Activated CD4-positive, alpha-beta T cell treated with anti-CD3 and anti-CD28 coated beads, Interleukin-2, amount 10 ng/mL, durations not matched to agents 7 days and 5 days (primary cell): Measurements from ENCODE around the gene ILF2. TPM values are rescaled to one million over a fixed set of nuclear protein-coding genes. Genes with fewer than 3 reads are reported as not detected.
"Not testable (repeated sequence)": the region's sequence is repeated elsewhere in the genome, so short reads cannot be mapped to it uniquely, and the experiment has no call there.

Source experiments
- CTCF ChIA-PET: fragments of 350-600 bp; sonication (Branson Sonifier 250); formaldehyde crosslinking; loops from one replicate; lab custom pipeline; 2021; ENCODE audit warnings: antibody characterized with exemption; lab: Charles Lee
- POLR2A ChIA-PET: fragments of 350-600 bp; sonication (Branson Sonifier 250); formaldehyde crosslinking; loops from one replicate; lab custom pipeline; 2021; ENCODE audit warnings: antibody characterized with exemption; lab: Charles Lee
- DNase-seq: peaks from one replicate; pipeline ENCODE4 v3.0.0-alpha.2; 2020
- H3K27ac Mint-ChIP-seq: one replicate; pipeline ENCODE4 v1.8.0; 2021; ENCODE audit warnings: mild to moderate bottlenecking, moderate library complexity, mixed read lengths
- H3K27me3 Mint-ChIP-seq: one replicate; pipeline ENCODE4 v1.8.0; 2021; ENCODE audit warnings: mixed read lengths
- H3K36me3 Mint-ChIP-seq: one replicate; pipeline ENCODE4 v1.8.0; 2021; ENCODE audit warnings: low read depth, mixed read lengths
- H3K4me1 Mint-ChIP-seq: one replicate; pipeline ENCODE4 v1.8.0; 2021; ENCODE audit warnings: mixed read lengths
- H3K4me3 Mint-ChIP-seq: one replicate; pipeline ENCODE4 v1.8.0; 2021; ENCODE audit warnings: mild to moderate bottlenecking, moderate library complexity, mixed read lengths
- H3K9me3 Mint-ChIP-seq: one replicate; pipeline ENCODE4 v1.8.0; 2021; ENCODE audit warnings: mixed read lengths
- total RNA-seq, 2 experiments: library from RNA; stranded (reverse); gene quantifications; one replicate each; pipeline ENCODE4 v1.2.3, GENCODE V29; 2021

The ILF2 gene
- total RNA-seq, 2 experiments from 2014 or later, result 192 to 223 TPM

DNA sequence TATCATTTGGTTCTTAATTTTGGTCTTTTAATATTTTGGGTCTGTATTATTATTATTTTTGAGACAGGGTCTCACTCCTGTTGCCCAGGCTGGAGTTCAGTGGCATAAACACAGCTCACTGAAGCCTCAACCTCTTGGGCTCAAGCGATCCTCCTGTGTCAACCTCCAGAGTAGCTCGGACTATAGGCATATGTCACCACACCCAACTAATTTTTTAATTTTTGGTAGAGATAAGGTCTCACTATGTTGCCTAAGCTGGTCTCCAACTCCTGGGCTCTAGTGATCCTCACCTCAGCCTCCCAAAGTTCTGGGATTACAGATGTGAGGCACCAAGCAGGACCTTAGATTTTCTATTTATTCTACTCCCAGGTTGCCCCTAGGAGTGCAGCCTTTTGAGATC lies 2.7 kb upstream of the ILF2 start:
- Mint-ChIP-seq H3K36me3 (peaks cover 17% of the 10 kb centered on the region), H3K4me1 (peaks cover 32% of the 10 kb centered on the region), H3K27me3 (peaks cover 15% of the 10 kb centered on the region), H3K4me3 (no peak overlapping the region), H3K9me3 (no peaks in the 10 kb centered on the region), H3K27ac (peak overlapping the region; percentile 56)
- DNase-seq, result no peak
- CTCF ChIA-PET, result no interaction called here
- POLR2A ChIA-PET, result no interaction called here

DNA sequence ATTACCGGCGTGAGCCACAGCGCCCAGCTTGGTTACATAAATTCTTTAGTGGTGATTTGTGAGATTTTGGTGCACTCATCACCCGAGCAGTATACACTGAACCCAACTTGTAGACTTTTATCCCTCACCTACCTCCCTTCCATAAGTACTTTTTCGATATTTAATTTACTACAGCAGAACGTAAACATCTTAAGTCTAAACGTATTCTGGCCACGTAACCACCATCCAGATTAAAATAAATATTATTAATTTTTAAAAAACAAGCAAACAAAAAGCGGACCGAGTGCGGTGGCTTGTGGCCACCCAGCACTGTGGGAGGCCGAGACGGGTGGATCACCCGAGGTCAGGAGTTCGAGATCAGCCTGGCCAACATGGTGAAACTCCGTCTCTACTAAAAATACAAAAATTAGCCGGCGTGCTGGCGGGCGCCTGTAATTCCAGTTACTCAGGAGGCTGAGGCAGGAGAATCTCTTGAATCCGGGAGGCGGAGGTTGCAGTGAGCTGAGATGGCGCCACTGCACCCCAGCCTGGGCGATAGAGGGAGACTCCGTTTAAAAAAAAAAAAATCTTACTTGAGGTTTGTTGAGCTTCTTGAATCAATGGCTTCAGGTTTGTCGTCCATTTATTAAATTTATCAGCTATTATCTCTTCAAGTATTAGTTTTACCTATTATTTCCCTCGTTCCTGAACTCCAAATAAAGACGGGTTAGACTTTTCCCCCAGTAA lies 998 bp upstream of the ILF2 start:
- not testable (repeated sequence) for H3K4me3 Mint-ChIP-seq, H3K27me3 Mint-ChIP-seq, H3K27ac Mint-ChIP-seq, H3K9me3 Mint-ChIP-seq
- ChIA-PET POLR2A (interaction anchor here (0.6 to 1.7 kb wide), 5 partner anchors 37 to 809 kb away, joined by 3 to 10 read pairs (median 6); partner anchors contain the start of genes CHTOP, JTB and RPS27), CTCF (interaction anchor here (0.6 to 1.8 kb wide), 16 partner anchors 9 to 931 kb away, joined by 3 to 6 read pairs (median 4); partner anchors contain the start of genes CHTOP and SLC27A3)
- Mint-ChIP-seq H3K36me3 (peaks cover 34% of the 10 kb centered on the region), H3K4me1 (peaks cover 32% of the 10 kb centered on the region)
- peak; percentile 49 for DNase-seq

GRCh38 chr1:153670257-153670858 lies 435 bp downstream of the ILF2 start:
- Mint-ChIP-seq H3K4me3 (no peak overlapping the region), H3K27me3 (no peaks in the 10 kb centered on the region), H3K4me1 (peaks cover 34% of the 10 kb centered on the region), H3K27ac (no peak overlapping the region), H3K9me3 (no peaks in the 10 kb centered on the region), H3K36me3 (peaks cover 45% of the 10 kb centered on the region)
- peak; percentile 31 for DNase-seq
- ChIA-PET CTCF (interaction anchor here (0.8 kb wide), 1 partner anchor 37 kb away, joined by 3 read pairs; the partner anchor contains the start of gene CHTOP), POLR2A (no interaction called here)

DNA sequence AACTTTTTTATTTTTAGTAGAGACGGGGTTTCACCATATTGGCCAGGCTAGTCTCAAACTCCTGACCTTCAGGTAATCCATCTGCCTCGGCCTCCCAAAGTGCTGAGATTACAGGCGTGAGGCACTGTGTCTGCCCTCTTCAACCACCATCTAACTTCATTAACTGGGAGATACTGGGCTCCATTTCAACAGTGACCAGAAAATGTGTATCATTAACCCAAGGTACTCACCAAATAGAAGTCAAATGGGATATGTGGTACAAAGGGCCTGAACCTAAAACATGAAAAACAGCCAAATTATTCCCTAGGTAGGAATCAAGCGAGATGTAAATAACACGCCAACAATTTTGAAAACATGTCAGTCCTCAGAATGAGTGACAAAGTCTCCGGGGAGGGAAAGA lies 1.2 kb downstream of the ILF2 start:
- H3K9me3 Mint-ChIP-seq, result no peaks in the 10 kb centered on the region
- no peak for DNase-seq
- CTCF ChIA-PET, result interaction anchor here (0.6 to 1.2 kb wide), 4 partner anchors 11 to 135 kb away, joined by 3 to 6 read pairs (median 4); partner anchors contain the start of gene SNAPIN
- H3K27me3 Mint-ChIP-seq, result no peaks in the 10 kb centered on the region
- H3K27ac Mint-ChIP-seq, result no peak overlapping the region
- POLR2A ChIA-PET, result no interaction called here
- H3K4me3 Mint-ChIP-seq, result no peak overlapping the region
- peaks cover 53% of the 10 kb centered on the region for H3K36me3 Mint-ChIP-seq
- H3K4me1 Mint-ChIP-seq, result peaks cover 37% of the 10 kb centered on the region

GRCh38 chr1:153668672-153669071 lies 2.1 kb downstream of the ILF2 start:
- DNase-seq, H3K27ac Mint-ChIP-seq, H3K4me3 Mint-ChIP-seq, POLR2A ChIA-PET, H3K9me3 Mint-ChIP-seq, H3K27me3 Mint-ChIP-seq: not testable (repeated sequence)
- H3K36me3 Mint-ChIP-seq, result peaks cover 62% of the 10 kb centered on the region
- H3K4me1 Mint-ChIP-seq, result peaks cover 37% of the 10 kb centered on the region
- CTCF ChIA-PET, result interaction anchor here (0.6 to 1.2 kb wide), 5 partner anchors 10 to 422 kb away, joined by 3 to 6 read pairs (median 3); partner anchors contain the start of gene SNAPIN

- no peak for DNase-seq
- Mint-ChIP-seq H3K36me3 (peaks cover 68% of the 10 kb centered on the region), H3K4me3 (no peak overlapping the region), H3K27ac (no peak overlapping the region), H3K9me3 (no peaks in the 10 kb centered on the region), H3K27me3 (no peaks in the 10 kb centered on the region), H3K4me1 (peaks cover 35% of the 10 kb centered on the region)
- ChIA-PET CTCF (interaction anchor here (0.8 to 1.5 kb wide), 2 partner anchors 8 to 19 kb away, joined by 4 to 6 read pairs; partner anchors contain the start of gene SNAPIN), POLR2A (interaction anchor here (0.7 kb wide), 1 partner anchor 77 kb away, joined by 3 read pairs; no protein-coding TSS in a partner anchor)
These were observed 3.4 kb downstream of the ILF2 start for GRCh38 chr1:153667439-153667838.

DNA sequence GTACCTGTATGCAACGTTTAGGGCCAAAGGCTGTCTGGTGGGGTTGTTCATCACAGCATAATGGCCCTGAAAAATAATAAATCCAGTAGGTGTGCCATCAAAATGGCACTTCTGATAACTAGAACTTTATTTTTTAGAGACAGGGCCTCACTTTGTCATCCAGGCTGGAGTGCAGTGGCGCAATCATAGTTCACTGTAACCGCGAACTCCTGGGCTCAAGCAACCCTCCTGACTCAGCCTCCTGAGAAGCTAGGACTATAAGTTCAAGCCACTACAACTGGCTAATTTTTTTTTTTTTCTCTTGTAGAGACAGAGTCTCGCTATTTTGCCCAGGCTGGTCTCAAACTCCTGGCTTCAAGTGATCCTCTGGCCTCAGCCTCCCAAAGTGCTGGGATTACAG lies 7.6 kb downstream of the ILF2 start:
- Mint-ChIP-seq H3K27ac (no peak overlapping the region), H3K4me1 (peaks cover 31% of the 10 kb centered on the region), H3K9me3 (no peaks in the 10 kb centered on the region), H3K27me3 (no peaks in the 10 kb centered on the region), H3K4me3 (no peak overlapping the region), H3K36me3 (peaks cover 69% of the 10 kb centered on the region)
- ChIA-PET POLR2A (no interaction called here), CTCF (interaction anchor here (1.2 kb wide), 1 partner anchor 13 kb away, joined by 3 read pairs; no protein-coding TSS in a partner anchor)
- DNase-seq, result no peak

DNA sequence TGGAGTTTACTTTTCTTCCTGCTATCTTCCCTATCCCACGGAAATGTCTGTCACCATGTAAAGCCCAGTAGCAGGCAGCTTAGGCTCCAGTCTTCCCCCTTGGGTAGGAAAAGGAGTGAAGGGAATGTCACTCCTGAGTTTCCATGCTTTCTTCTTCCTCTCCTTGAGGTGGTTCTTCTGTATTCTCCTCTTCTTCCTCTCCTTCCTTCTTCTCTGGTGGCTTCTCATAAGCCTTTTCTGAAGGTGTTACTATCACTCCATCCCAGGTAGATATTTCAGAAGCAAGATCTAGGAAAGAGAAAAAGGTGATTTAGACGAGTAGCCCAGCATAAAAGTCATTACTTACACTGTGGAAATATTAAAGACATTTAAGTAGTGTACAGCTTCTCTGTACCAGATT lies 8.5 kb downstream of the ILF2 start:
- Mint-ChIP-seq H3K36me3 (peaks cover 60% of the 10 kb centered on the region), H3K4me1 (peaks cover 22% of the 10 kb centered on the region), H3K4me3 (no peak overlapping the region), H3K27me3 (no peaks in the 10 kb centered on the region), H3K27ac (peak overlapping the region; percentile 15), H3K9me3 (no peaks in the 10 kb centered on the region)
- POLR2A ChIA-PET, result no interaction called here
- no peak for DNase-seq
- CTCF ChIA-PET, result interaction anchor here (0.6 kb wide), 1 partner anchor 10 kb away, joined by 4 read pairs; no protein-coding TSS in a partner anchor

DNA sequence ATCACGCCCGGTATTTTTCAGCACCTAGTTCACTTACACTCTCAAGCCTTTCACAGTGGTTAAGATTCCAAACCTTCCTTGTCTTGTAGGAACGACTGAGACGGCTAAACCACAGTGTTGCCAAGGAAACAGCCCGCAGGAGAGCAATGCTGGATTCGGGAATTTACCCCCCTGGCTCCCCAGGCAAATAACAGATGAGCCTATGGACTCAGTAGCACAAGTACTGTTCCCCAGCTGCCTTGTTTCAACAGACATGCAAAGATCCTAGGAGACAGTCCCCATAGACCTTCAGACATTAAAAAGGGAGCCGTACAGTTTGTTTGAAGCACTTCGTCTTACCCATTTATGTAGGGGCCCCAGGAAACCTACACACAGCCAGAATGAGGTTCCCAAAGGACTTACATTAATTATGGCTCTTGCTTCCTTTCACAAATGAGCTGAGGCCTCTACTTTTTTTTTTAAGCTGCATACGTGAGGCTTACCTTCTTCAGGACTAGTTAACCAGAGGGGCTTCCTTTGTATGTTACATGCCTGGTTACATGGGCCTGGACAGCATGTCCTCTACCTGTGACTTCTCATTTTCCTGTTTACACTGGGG lies 9.6 kb downstream of the ILF2 start:
- H3K36me3 Mint-ChIP-seq, result peaks cover 52% of the 10 kb centered on the region
- DNase-seq, result no peak
- no peak overlapping the region for H3K4me3 Mint-ChIP-seq
- H3K27me3 Mint-ChIP-seq, result no peaks in the 10 kb centered on the region
- peak overlapping the region; percentile 25 for H3K27ac Mint-ChIP-seq
- no peaks in the 10 kb centered on the region for H3K9me3 Mint-ChIP-seq
- ChIA-PET CTCF (no interaction called here), POLR2A (no interaction called here)
- H3K4me1 Mint-ChIP-seq, result peaks cover 23% of the 10 kb centered on the region

DNA sequence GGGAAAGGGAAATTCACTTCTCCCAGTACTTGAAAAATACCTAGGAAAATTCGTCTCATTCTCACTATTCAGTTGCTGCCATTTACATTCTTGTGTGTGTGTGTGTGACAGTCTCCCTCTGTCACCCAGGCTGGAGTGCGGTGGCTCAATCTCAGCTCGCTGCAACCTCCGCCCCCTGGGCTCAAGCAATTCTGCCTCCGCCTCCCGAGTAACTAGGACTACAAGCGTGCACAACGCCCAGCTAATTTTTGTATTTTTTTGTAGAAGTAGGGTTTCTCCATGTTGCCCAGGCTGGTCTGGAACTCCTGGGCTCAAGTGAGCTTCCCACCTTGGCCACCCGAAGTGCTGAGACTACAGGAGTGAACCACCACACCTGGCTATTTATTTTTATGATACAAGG lies 11.1 kb downstream of the ILF2 start:
- CTCF ChIA-PET, result interaction anchor here (1.0 to 1.7 kb wide), 3 partner anchors 8 to 12 kb away, joined by 3 to 6 read pairs (median 4); no protein-coding TSS in a partner anchor
- no peak for DNase-seq
- peaks cover 19% of the 10 kb centered on the region for H3K4me1 Mint-ChIP-seq
- H3K9me3 Mint-ChIP-seq, result no peaks in the 10 kb centered on the region
- no peaks in the 10 kb centered on the region for H3K27me3 Mint-ChIP-seq
- H3K4me3 Mint-ChIP-seq, result peak overlapping the region; percentile 92
- H3K36me3 Mint-ChIP-seq, result peaks cover 37% of the 10 kb centered on the region
- POLR2A ChIA-PET, result no interaction called here
- H3K27ac Mint-ChIP-seq, result peak overlapping the region; percentile 54

- ChIA-PET POLR2A (interaction anchor here (0.6 to 1.2 kb wide), 2 partner anchors 25 to 557 kb away, joined by 4 to 6 read pairs; partner anchors contain the start of gene CHTOP), CTCF (interaction anchor here (1.0 to 1.7 kb wide), 3 partner anchors 8 to 12 kb away, joined by 3 to 6 read pairs (median 4); no protein-coding TSS in a partner anchor)
- no peaks in the 10 kb centered on the region for H3K9me3 Mint-ChIP-seq
- H3K27me3 Mint-ChIP-seq, result no peaks in the 10 kb centered on the region
- H3K4me1 Mint-ChIP-seq, result peaks cover 19% of the 10 kb centered on the region
- H3K27ac Mint-ChIP-seq, result peak overlapping the region; percentile 89
- DNase-seq, result no peak
- H3K4me3 Mint-ChIP-seq, result peak overlapping the region; percentile 92
- peaks cover 32% of the 10 kb centered on the region for H3K36me3 Mint-ChIP-seq
These were observed 11.6 kb downstream of the ILF2 start for GRCh38 chr1:153659175-153659534.

GRCh38 chr1:153658400-153659174 lies 12.2 kb downstream of the ILF2 start, which contains the start of gene SNAPIN:
TSS of gene SNAPIN (plus strand) at chr1:153658703. CDS start at chr1:153658744, 41 bp downstream.
- ChIA-PET CTCF (interaction anchor here (0.7 to 1.7 kb wide), 3 partner anchors 9 to 43 kb away, joined by 3 to 6 read pairs (median 4); no protein-coding TSS in a partner anchor), POLR2A (interaction anchor here (0.6 to 1.2 kb wide), 2 partner anchors 25 to 557 kb away, joined by 4 to 6 read pairs; partner anchors contain the start of gene CHTOP)
- DNase-seq, result peak; percentile 93
- H3K4me3 Mint-ChIP-seq, result peak within 1 kb of the TSS; percentile 92
- H3K9me3 Mint-ChIP-seq, result no peaks in the 10 kb centered on the region
- H3K36me3 Mint-ChIP-seq, result peaks cover 28% of the 10 kb centered on the region
- H3K4me1 Mint-ChIP-seq, result peaks cover 19% of the 10 kb centered on the region
- no peaks in the 10 kb centered on the region for H3K27me3 Mint-ChIP-seq
- peak within 1 kb of the TSS; percentile 89 for H3K27ac Mint-ChIP-seq
